Hair follicular keratinocyte (primary cell): Measurements from ENCODE around the gene CCDC33. TPM values are rescaled to one million over a fixed set of nuclear protein-coding genes. Genes with fewer than 3 reads are reported as not detected.

Source experiments
- total RNA-seq: library from RNA; depleted of rRNA; stranded (reverse); fragments of >200 nt; gene quantifications from 2 replicates; pipeline ENCODE4 v1.2.3, GENCODE V29; 2015

Gene CCDC33
- total RNA-seq = not detected in 2 replicates

DNA sequence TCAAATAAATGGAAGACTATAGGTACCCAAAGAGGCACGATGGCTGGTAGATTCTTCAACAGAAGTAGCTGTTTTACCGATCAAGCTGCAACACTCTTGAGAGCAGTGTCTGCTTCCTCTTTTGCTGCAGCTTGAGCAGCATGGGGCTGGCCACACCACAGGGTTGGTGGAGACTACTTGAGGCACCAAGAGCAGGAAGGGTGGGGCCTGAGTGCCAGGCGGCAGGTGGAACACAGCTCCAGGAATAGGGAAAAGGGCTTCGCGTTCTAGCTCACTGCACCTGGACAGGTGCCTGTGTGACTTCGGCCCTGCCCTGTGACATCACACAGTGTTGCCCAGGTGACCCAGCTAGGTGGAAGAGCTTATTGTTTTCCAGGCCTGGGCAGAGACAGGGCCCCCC is at the start of gene CCDC33:
CCDC33 (plus strand) TSS at position 365 of the 400 bp plus-strand sequence. CDS start 394 bp downstream, outside the sequence.

GRCh38 chr15:74202452-74203401 is 33.4 kb upstream of the CCDC33 start, which contains the start of gene STRA6:
STRA6 (minus strand) TSS chr15:74202787; CDS start chr15:74202267, 520 bp downstream.

GRCh38 chr15:74367296-74367854 is 131.2 kb downstream of the CCDC33 start, which contains the start of gene CYP11A1:
CYP11A1 (minus strand) TSS chr15:74367646; CDS start chr15:74367585, 61 bp downstream.

Other genes starting within 250 kb of the CCDC33 start
- 13.7 and 18.8 TPM in 2 replicates for gene STOML1, start 244.0 kb upstream of the CCDC33 start, total RNA-seq
- 59.3 and 60.1 TPM in 2 replicates for gene PML, start 241.6 kb upstream of the CCDC33 start, total RNA-seq
- gene GOLGA6A, start 153.8 kb upstream of the CCDC33 start, total RNA-seq = not detected in 2 replicates
- gene ISLR2, start 105.7 kb upstream of the CCDC33 start, total RNA-seq = 0.04 TPM in 1 of 2 replicates, not detected in the other
- 0.08 and 0.23 TPM in 2 replicates for gene ISLR, start 62.6 kb upstream of the CCDC33 start, total RNA-seq
- not detected in 2 replicates for gene STRA6, start 33.5 kb upstream of the CCDC33 start, total RNA-seq
- 0.16 TPM in 1 of 2 replicates, not detected in the other for gene CYP11A1, start 131.3 kb downstream of the CCDC33 start, total RNA-seq
- gene SEMA7A, start 197.6 kb downstream of the CCDC33 start, total RNA-seq = 7.6 and 11.9 TPM in 2 replicates
- gene UBL7, start 224.8 kb downstream of the CCDC33 start, total RNA-seq = 60.9 and 62.2 TPM in 2 replicates